Measurements from ENCODE around the gene GNG7. TPM values are rescaled to one million over a fixed set of nuclear protein-coding genes. Genes with fewer than 3 reads are reported as not detected.
A peak's percentile ranks its signal among the peaks of the same experiment; 100 is the strongest.

The GNG7 gene
- total RNA-seq (1 to 10 TPM; 4.0 to 8.8 (median 5.9) TPM), polyA plus RNA-seq (1 to 10 TPM; 5.6 to 7.7 TPM)

DNA sequence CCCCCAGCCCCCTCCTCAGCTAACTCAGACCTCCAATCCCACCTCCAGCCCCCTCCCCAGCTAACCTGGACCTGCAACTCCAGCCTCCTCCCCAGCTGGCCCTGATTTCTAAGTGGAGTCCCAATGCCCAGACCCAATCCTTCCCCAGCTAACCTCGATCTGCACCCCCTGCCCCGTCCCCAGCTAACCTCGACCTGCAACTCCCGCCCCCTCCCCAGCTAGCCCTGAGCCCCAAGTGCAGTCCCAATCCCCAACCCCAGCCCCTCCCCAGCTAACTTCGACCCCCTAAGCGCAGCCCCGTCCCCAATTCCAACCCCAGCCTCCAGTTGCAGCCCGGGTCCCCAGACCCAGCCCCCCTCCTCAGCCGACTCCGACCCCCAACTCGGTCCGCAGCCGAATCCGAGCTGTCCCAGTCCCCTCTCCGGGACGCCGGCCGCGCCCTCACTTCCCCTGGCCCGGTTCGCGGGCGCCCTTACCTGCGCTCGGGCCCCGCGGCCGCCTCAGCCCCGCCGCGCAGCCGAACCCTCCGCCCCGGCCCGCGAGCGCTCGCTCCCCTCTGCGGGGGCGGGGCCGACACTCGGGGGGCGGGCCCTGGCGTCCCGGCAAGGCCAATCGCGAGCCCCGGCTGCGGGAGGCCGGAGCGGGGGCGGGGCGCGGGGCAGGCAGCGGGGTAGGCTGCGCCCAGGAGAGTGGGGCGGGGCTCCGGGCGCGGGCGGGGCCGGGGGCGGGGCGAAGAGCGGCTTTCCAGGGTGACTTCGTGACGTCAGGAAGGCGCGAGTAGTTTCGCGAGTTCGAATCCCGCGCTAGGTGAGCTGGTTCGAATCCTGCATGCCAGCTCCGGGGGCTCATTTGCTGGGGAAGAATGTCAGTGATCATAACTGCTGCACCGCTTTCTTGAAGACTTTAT lies at the start of gene GNG7:
GNG7 (minus strand) TSS at position 525 of the 907 bp plus-strand sequence. CDS start 182,006 bp downstream, outside the sequence.
- ATAC-seq (peak; percentile 100), DNase-seq (peak; percentile 92 to 99 (median 98)), FAIRE-seq (no peak)
- Histone ChIP-seq H3K4me3 (peak within 1 kb of the TSS; percentile 18 to 48 (median 37)), H3K27ac (no peak within 1 kb of the TSS), H3K36me3 (no peaks in the 10 kb centered on the region), H3K4me1 (no peaks in the 10 kb centered on the region), H3K9me3 (no peaks in the 10 kb centered on the region), H3K27me3 (no peaks in the 10 kb centered on the region)
- 2% methylated on average over 39 to 77 of the region's 77 CpGs for WGBS, 2 donors
- TF ChIP-seq, protein P1, sequence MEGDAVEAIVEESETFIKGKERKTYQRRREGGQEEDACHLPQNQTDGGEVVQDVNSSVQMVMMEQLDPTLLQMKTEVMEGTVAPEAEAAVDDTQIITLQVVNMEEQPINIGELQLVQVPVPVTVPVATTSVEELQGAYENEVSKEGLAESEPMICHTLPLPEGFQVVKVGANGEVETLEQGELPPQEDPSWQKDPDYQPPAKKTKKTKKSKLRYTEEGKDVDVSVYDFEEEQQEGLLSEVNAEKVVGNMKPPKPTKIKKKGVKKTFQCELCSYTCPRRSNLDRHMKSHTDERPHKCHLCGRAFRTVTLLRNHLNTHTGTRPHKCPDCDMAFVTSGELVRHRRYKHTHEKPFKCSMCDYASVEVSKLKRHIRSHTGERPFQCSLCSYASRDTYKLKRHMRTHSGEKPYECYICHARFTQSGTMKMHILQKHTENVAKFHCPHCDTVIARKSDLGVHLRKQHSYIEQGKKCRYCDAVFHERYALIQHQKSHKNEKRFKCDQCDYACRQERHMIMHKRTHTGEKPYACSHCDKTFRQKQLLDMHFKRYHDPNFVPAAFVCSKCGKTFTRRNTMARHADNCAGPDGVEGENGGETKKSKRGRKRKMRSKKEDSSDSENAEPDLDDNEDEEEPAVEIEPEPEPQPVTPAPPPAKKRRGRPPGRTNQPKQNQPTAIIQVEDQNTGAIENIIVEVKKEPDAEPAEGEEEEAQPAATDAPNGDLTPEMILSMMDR (IDR thresholded peaks at IDR 0.05): no peak
- intact Hi-C loops (cut with DNase I): no loop called here

- no peak for FAIRE-seq
- no peak for ATAC-seq
- Histone ChIP-seq H3K27ac (no peak overlapping the region), H3K9me3 (no peaks in the 10 kb centered on the region), H3K4me3 (no peak overlapping the region), H3K27me3 (no peaks in the 10 kb centered on the region), H3K36me3 (peaks cover 0 to 6% (median 5%) of the 10 kb centered on the region in 3 donors), H3K4me1 (no peaks in the 10 kb centered on the region)
- no peak for DNase-seq
- intact Hi-C loops (cut with DNase I): loop anchor here in 2 of 3 donors (5.0 to 10.0 kb wide), 2 partner anchors 104 to 107 kb away; no protein-coding TSS in a partner anchor
- 78 to 82% methylated on average over 21 of the region's 21 CpGs for WGBS, 2 donors
- TF ChIP-seq, protein P1 (IDR thresholded peaks at IDR 0.05): no peak
These were observed 48.9 kb upstream of the GNG7 start for GRCh38 chr19:2751438-2751830.

DNA sequence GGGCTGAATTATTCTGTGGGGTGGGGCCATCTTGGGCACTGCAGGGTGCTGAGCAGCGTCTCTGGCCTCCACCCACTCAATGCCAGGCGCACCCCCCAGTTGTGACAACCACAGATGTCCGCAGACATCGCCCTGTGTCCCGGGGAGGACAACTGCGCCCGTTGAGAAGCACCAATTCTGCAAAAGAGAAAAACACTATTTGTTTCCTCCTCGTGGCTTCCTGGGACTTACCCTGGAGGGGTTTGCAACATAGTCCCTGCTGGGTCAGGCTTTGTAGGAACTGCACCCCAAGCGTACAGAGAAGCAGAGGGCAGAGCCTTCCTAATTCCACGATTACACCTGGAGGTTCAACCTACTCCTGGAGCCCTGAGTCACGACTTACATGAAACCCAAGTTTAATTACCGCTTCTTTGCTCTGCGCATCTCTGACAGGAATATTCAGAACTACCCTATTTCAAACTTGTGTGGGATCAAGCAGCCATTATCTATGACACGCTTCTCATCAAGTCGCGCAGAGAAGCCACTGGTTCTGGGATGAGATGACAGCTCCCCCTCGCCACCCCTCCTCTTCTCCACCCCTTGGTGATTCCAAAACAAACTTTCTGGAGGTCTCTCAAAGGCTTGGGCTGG lies 48.4 kb upstream of the GNG7 start:
- Histone ChIP-seq H3K4me3 (no peak overlapping the region), H3K4me1 (no peaks in the 10 kb centered on the region), H3K27ac (no peak overlapping the region), H3K9me3 (no peaks in the 10 kb centered on the region), H3K27me3 (no peaks in the 10 kb centered on the region), H3K36me3 (peaks cover 0 to 6% (median 5%) of the 10 kb centered on the region in 3 donors)
- ATAC-seq (no peak), DNase-seq (no peak), FAIRE-seq (no peak)
- 64 to 69% methylated on average over 17 of the region's 17 CpGs for WGBS, 2 donors
- intact Hi-C loops (cut with DNase I): loop anchor here in 2 of 3 donors (5.0 to 10.0 kb wide), 2 partner anchors 104 to 106 kb away; no protein-coding TSS in a partner anchor
- TF ChIP-seq, protein P1 (IDR thresholded peaks at IDR 0.05): no peak

DNA sequence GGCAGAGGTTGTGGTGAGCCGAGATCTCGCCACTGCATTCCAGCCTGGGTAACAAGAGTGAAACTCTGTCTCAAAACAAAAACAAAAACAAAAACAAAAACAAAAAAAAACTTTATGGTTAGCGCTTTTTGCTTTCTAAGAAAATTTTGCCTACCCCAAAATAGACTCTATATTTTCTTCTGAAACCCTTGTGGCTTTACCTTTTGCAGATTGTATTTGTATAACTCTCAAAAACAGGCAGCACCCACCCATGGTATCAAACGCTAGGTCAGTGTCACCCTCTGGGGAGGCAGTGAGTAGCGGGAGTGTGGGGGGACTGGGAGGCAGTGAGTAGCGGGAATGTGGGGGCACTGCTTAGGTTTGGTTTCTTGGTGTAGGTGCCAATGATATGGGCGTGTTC lies 44.9 kb upstream of the GNG7 start:
- no peak for FAIRE-seq
- TF ChIP-seq, protein P1 (IDR thresholded peaks at IDR 0.05): no peak
- H3K9me3 ChIP-seq: no peaks in the 10 kb centered on the region
- no peak overlapping the region for H3K4me3 ChIP-seq
- H3K4me1 ChIP-seq: no peaks in the 10 kb centered on the region
- H3K27me3 ChIP-seq: no peaks in the 10 kb centered on the region
- no peaks in the 10 kb centered on the region for H3K36me3 ChIP-seq
- no peak for DNase-seq
- intact Hi-C loops (cut with DNase I): no loop called here
- no peak overlapping the region for H3K27ac ChIP-seq
- 71 to 82% methylated on average over 7 of the region's 7 CpGs for WGBS, 2 donors
- no peak for ATAC-seq

Data from pancreas (tissue), 10 donors.